Measurements from ENCODE around the gene LENEP. TPM values are rescaled to one million over a fixed set of nuclear protein-coding genes. Genes with fewer than 3 reads are reported as not detected.

LENEP gene
- polyA plus RNA-seq, 4 donors, result 0.27 to 1.4 (median 0.60) TPM

DNA sequence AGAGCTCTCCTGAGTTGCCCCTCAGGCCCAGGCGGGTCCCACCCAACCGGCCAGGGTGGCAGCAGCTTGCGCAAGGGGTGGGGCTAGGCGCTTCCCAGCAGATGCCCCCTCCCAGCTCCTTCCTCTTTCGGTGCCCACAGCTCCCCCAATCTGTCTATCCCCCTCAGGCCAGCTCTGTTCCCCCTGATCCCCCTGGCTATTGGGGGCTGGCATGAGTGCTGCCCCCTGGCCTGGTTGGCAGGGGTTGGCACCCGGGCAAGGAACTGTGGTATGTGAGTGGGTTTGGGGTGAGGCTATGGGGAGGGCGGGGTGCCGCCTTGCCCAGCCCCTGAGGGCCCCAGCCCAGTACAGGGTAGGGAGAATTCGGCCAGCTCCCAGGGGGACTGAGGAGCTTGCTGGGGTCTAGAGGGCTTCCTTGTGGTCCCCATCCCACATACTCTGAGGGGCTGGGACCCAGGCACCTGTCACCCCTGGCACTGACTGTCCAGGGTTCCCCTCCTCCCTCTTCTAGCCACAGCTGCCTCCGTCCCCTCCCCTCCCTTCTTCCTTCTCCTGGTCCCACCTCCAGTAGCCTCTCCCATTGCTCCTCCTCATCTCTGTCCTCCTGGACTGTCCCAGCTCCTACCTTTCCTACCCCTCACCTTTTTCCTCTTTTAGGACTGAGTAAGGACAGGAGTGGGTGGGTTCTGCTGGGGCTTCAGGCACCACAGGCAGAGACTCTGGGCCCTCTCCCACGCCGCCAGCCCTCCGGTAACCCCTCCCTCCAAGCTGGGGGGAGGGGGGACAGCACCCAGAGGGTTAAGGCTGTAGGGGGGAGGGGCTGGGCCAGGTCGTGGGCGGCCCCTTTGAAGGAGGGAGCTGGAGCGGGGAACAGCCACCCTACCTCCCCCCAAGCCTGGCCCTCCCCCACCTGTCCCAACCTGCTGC lies 14.9 kb downstream of the LENEP start:
- no peak for DNase-seq (ENCODE audit: low read depth in 4 of 4, low spot score in 2 of 4)

DNA sequence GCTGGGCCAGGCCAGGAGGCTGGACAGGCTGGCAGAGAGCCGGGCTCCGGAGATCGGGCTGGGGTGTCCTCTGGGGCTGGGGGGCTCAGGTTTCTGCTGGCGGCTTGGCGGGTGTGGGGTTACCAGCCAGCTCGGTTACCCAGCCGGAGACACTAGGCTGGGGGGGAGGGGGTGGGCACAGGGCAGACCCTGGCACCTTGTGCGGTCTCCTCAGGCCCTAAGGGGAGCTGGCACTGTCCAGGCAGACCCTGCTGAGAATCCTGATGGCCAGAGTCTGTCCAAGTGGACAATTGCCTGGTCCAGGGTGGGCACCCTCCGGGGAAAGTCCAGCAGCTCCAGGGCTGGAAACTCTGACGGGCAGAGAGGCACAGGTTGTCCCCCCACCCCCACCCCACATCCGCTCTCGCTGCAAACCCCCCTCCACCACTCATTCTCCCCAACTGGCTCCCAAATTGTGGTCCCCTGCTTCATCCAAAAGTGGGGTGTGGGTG lies 15.9 kb downstream of the LENEP start:
- no peak for DNase-seq (ENCODE audit: low read depth in 4 of 4, low spot score in 2 of 4)

DNA sequence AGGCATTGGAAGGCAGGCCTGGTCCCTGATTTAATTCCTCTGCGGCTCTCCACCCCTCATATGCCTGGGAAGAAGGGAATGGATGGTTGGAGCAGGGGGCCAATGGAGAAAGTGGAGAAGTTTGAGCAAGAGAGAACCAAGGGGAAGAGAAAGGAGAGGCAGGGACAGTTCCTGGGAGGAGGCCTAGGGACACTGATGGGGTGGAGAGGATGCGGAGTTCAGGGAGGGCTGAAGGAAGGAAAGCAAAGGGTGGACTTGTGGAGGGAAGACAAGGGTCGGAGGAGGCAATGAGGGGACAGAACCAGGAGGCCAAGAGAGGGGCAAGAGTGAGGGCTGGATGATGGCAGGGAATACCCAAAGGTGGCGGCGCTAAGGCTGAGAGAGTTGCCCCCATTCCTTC lies 16.4 kb downstream of the LENEP start:
- no peak for DNase-seq (ENCODE audit: low read depth in 4 of 4, low spot score in 2 of 4)

DNA sequence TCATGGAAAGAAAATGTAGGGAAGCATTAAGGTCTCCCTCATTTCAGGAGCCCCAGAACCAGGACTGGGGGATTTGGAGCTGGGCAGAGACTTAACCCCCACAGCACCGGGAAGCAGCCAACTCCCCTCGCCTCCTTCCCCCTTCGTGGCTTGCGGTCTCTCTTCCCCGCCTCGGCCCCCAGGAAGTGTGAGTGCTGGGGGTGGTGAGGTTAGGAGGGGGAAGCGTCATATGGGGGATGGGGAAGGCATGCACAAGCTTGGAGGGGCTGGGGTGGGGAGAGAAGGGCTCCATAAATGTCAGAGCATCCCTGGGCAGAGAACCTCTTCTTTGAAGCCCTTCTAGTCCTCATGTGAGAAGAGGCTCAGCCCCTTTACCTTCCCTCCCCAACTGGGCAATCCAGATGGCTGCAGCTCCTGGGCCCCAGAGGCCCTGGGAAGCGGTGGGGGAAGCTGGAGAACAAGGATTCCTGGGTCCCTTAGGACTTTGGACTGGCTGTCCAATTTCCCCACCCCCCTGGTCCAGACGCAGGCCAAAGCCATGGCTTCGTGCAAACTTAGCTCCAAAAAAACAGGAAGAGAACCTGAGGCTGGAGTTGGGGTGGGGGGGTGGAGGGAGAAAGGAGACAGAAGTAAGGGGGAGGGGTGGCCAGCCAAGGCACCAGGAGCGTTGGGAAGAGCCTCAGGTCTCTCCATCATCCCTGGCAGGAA lies 17.0 kb downstream of the LENEP start:
- DNase-seq (ENCODE audit: low read depth in 4 of 4, low spot score in 2 of 4), result no peak

DNA sequence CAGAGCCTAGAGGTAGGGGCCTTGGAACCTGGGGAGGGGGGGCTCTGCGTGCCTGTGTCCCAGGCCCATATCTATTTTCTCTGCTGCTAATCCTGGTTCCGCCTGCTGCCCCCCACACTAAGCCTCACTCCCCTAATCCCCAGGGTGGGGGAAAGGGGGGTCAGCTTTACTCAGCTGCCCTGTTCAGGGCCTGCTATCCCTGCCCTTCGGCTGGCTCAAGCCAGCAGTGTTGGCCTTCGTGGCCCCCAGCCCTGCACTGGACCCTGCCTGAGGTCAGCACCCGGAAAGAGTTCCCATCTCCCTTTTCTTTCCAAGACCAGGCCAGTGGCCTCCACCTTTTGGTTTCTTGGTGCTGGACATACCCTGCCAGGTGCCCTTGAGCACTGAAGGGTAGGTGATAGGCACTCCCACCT lies 17.6 kb downstream of the LENEP start:
- no peak for DNase-seq (ENCODE audit: low read depth in 4 of 4, low spot score in 2 of 4)

DNA sequence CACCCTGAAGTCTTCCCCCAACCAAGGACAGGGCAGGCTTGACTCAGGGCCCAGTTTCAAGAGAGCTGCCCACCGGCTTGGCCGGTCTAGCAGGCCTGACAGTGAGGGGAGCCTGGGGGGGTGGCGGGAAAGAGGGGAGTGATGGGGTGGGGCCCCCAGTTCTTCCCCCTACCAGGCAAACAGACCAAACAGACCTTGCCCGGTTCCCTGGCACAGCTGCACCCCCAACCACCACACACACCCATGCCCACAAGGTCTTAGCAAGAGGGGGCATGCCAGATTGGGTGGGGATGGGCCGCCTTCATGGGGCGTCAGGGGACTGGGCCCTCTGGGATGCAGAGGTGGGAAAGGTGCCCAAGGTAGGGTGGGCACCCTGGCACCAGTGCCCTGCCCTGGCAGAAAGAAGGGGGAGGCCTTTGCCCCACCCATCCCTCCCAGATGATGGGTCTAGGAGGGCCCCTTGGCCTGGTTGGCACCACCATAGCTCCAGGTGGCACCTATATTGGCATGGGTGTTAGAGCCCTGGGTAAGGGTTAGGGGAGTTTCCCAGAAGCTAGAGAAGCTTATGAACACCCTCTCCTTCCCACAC lies 18.1 kb downstream of the LENEP start:
- DNase-seq (ENCODE audit: low read depth in 4 of 4, low spot score in 2 of 4), result no peak

DNA sequence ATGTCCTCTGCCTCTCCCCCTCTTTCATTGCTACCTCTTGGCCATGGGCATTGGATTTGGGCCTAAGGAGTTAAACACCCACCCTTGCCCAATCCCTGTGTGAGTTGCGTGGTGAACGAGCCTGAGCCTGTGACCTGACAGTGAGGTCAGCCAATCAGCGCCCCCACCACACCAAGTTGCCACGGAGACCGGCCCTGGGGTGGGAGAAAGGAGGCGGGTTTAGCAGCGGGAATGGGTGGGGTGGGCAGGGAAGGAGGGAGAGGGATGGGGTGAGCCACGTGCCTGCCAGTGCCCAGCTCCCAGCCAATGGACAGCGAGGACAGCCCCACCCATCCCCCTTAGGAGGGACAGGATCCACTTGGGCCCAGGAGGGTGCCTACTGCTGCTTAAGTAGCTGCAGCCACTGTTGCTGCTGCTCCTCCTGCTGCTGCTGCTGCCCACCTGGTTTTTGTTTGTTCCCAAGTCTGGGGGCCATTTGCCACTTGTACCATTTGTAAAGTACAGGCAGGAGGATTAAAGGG lies 18.7 kb downstream of the LENEP start:
- no peak for DNase-seq (ENCODE audit: low read depth in 4 of 4, low spot score in 2 of 4)

DNA sequence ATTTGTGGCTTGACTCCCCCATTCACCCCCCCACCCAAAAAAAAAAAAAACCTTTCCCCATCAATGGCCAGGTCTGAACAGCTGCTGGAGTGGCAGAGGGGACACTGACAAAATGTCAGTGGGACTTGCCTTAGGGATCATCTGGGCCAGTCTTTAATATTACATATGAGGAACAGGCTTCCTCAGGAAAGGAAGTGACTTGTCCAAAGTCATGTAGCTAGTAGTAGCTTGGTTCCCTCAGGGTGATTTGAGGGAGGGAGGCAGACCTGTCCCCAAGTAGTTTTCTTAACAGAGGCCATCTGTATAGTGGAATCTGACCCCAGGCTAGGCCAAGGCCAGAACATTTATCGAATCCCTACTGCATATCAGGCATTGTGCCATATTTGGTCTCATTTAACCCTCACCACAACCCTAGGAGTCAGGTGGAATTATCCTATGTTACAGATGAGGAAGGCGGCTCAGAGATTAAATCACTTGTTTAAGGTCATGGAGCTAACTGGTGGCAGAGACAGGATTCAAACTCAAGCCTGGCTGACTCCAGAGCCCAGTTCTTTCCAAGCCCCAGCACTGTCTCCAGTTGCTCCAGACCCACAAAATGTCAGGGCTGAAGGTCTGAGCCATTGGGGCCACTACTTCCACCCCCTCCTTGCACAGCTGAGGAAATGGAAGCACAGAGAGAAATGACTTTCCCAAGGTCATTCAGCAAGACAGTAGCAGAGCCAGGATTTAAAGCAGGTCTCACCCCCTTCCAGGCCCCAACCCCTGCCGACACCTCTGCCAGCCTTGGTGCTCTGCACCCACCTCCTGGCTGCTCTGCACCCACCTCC lies 19.6 kb downstream of the LENEP start:
- DNase-seq (ENCODE audit: low read depth in 4 of 4, low spot score in 2 of 4), result no peak

DNA sequence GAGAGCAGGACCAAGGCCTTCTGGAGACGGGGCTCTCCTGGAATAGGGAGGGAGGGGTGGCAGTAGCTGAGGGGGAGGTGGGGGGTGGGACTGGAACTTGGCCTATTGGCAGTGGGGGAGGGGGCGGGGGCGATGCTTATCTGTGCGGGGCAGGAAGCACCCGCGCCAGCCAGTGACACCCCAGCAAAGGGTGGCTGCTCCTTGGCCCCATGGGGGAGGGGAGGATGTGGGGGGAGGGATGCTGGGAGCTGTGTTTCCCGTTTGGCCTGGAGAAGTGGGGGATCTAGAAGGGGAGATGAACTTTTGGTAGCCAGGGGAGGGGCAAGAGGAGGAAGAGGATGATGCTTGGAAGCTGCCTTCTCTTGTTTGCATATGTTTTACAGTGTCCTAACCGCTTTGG lies 20.2 kb downstream of the LENEP start:
- DNase-seq (ENCODE audit: low read depth in 4 of 4, low spot score in 2 of 4), result no peak

DNA sequence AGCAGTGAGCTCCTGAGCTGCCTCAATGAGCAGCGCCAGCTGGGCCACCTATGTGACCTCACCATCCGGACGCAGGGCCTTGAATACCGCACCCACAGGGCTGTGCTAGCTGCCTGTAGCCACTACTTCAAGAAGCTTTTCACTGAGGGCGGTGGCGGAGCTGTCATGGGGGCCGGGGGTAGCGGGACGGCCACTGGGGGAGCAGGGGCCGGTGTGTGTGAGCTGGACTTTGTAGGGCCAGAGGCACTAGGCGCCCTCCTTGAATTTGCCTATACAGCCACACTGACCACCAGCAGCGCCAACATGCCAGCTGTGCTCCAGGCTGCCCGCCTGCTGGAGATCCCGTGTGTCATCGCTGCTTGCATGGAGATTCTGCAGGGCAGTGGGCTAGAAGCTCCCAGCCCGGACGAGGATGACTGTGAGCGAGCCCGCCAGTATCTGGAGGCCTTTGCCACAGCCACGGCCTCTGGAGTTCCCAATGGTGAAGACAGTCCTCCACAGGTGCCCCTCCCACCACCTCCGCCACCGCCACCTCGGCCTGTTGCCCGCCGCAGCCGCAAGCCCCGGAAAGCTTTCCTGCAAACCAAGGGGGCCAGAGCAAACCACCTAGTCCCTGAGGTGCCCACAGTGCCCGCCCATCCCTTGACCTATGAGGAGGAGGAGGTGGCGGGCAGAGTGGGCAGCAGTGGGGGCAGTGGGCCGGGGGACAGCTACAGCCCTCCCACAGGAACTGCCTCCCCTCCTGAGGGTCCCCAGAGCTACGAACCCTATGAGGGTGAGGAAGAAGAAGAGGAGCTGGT lies 21.5 kb downstream of the LENEP start:
- no peak for DNase-seq (ENCODE audit: low read depth in 4 of 4, low spot score in 2 of 4)

DNA sequence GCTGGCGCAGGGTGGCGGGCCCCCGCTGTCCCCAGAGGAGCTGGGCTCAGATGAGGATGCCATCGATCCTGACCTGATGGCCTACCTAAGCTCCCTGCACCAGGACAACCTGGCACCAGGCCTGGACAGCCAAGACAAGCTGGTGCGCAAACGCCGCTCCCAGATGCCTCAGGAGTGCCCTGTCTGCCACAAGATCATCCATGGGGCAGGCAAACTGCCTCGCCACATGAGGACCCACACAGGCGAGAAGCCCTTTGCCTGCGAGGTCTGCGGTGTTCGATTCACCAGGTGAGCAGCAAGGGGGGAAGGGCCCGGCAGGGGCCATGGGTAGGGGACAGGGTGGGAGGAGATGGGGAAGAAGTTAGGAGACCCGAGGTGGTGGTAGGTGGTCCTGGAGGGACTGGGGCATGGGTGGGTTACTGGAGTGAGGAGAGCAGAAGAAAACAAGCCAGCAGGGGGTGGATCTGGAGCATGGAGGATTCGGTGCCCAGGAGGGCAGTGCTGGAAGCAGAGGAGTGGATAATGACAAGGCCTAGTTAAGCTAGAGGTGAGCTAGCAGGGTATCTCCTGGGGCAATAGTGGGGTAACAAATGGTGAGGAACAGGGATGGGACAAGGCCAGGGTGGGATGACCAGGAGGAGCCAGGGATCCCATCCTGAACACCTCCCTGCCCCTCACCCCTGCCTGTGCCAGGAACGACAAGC lies 22.3 kb downstream of the LENEP start:
- no peak for DNase-seq (ENCODE audit: low read depth in 4 of 4, low spot score in 2 of 4)

DNA sequence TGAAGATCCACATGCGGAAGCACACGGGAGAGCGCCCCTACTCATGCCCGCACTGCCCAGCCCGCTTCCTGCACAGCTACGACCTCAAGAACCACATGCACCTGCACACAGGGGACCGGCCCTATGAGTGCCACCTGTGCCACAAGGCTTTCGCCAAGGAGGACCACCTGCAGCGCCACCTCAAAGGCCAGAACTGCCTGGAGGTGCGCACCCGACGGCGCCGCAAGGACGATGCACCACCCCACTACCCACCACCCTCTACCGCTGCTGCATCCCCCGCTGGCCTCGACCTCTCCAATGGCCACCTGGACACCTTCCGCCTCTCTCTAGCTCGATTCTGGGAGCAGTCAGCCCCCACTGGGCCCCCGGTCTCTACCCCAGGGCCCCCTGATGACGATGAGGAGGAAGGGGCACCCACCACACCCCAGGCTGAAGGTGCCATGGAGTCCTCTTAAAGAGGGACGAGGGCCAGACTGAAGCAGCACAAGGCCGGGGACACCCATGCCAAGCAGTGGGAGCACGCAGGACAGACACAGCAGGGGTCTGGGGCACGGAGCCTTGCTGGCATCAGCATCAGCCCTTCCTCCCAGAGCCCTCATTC lies 22.9 kb downstream of the LENEP start:
- no peak for DNase-seq (ENCODE audit: low read depth in 4 of 4, low spot score in 2 of 4)

DNA sequence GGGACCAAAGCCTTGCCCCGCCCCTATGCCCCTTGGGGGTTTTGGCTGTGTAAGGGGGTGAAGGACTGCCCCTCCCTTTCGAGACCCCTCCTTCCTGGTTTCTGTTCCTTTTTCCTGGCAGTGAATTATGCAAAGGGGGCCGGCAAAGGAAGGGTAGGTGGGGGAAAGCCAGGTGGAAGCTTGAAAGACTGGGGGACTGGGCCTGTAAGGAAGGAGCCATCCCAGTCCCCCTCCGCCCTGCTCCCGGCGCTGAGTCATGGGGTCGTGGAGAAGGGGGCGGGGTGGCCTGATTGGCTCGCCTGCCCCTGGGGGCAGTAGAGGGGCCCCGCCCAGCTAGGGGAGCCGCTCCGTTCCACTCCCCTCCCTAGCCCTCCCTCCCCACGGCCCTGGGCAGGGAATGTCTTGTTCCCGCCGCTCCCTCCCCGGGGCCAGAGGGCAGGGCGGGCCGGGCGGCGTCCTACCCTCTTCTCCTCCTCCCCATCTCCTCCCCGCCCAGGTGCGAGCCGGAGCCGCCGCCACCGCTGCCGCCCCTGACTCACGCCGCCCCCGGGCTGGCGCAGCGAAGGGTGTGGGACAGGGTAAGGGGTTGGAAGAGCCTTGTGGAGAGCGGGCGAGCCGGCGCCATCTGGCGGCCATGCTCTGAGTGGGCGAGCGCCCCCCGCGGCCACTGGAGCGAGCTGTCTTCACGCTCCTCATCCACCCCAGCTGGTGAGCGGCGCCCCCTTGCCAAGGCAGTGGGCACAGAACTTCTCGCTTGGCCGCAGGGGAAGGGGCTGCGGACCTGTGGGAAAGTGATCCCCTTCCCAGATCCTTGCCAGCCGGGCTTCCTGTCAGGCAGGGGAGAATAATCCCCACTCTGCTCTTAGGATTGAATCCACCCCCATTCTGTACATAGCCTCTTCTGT lies 23.9 kb downstream of the LENEP start:
- DNase-seq (ENCODE audit: low read depth in 4 of 4, low spot score in 2 of 4), result peak in 3 of 4 donors; percentile 64 to 78 (median 71)

DNA sequence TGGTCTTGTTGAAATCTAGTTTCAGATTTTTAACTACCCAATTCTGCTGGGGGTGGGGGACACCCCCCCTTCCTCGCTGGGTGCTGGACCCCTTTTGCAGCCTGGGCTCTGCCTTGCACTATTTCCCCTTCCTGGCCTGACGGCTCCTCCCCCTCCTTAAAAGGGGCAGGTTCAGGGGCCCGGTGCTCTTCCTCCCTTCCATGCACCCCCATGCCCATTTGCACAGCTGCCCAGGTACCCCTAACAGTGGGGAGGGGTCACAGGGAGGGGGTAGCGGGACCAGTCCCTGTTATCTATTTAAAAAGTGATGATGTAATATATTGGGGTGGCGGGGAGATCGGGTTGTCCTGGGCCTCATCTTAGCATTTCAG lies 24.5 kb downstream of the LENEP start:
- no peak for DNase-seq (ENCODE audit: low read depth in 4 of 4, low spot score in 2 of 4)

DNA sequence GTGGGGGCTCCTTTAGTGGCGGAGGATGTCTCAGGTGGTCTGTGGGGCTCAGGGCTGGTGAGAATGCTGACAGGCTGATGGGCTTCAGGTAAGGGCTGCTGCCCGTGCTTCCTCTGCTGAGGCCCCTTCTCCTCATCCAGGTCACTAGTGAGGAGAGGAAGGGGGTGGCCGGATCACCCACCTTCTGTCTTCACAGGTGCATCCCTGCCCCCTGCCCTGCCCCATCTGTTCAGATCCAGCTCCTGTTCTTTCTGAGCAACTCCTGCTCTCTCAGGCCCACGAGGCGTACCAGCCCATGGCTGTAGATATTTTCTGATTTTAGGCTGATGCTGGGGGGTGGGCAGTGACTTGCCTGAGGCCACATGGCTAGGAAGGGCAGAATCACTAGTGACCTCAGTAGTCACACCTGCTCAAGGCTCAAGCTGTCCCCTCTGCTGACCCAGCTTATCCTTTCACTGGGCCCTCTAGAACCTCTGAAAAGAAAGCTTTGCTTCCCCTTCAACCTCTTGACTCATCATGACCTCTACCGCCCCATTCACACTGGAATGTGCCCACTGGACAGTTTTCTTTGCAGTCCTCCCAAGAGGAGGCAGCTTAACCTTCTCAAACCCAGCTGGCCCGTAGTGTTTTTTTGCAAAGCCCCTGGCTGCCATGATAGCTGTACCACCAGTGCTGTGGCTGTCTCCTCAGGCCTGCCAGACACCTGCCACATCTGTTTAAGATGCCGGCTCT lies 25.4 kb downstream of the LENEP start:
- DNase-seq (ENCODE audit: low read depth in 4 of 4, low spot score in 2 of 4), result no peak

DNA sequence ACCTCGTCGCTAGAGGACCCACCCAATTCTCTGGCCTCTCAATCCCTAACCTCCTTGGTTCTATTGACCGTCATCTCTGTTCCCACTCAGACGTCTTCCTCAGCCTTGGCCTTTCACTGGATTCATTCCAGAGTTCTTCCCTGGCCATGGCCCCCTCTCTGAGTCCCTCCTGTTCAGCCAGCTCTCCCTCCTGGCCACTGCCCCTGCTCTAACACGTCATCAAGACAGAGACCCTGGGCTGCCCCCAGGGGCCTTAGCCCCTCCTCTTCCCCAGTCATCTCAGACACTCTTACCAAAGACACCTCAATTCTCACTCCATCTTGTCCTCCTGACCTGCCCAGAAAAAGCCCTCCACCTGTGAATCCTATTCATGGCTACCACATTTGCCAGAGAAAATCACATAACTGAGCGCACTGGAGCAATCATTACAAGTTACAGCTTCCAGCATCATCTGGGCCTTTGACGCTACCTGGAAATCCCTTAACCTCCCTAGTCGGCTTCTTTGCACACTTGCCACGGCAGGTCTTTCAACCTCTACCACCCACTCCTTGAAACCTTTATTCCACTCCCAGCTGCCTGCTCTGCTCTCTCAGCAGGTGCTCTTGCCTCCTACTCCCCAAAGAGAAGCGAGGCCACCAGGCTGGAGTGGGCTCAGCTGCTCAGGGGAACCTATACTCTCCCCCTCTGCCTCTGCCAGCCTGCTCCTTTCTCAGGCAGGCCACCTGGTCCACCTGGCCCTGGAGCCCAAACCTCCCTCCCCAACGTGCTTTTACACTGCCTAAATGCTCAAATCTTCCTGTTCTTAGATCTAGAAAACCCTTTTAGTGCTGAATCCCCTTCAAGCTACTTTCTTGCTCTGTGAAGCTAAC lies 26.2 kb downstream of the LENEP start:
- DNase-seq (ENCODE audit: low read depth in 4 of 4, low spot score in 2 of 4), result no peak

Data from left renal cortex interstitium (tissue), 4 donors.